Forelimb muscle (tissue), 1 donor: ENCODE measurements around the gene TMCO5A. TPM values are rescaled to one million over a fixed set of nuclear protein-coding genes. Genes with fewer than 3 reads are reported as not detected.

ENCODE experiments used
- DNase-seq: peaks from one replicate; pipeline ENCODE4 v3.0.0-alpha.2; 2013; ENCODE audit warnings: low read depth
- polyA plus RNA-seq: library from polyadenylated mRNA; unstranded; fragments of 120-200 nt; gene quantifications from one replicate; pipeline ENCODE4 v1.2.1, GENCODE V29; 2013; ENCODE audit not compliant: insufficient read length

TMCO5A gene
- polyA plus RNA-seq, 1 donor = not detected

GRCh38 chr15:37973856-37974255, 39.4 kb downstream of the TMCO5A start:
- no peak for DNase-seq

- no peak for DNase-seq
Measured at GRCh38 chr15:37978231-37978630, 43.8 kb downstream of the TMCO5A start.

- no peak for DNase-seq
Measured at GRCh38 chr15:37979671-37980409, 45.4 kb downstream of the TMCO5A start.

GRCh38 chr15:37981201-37981600, 46.8 kb downstream of the TMCO5A start:
- no peak for DNase-seq

- DNase-seq = no peak
Measured at GRCh38 chr15:37981775-37982174, 47.3 kb downstream of the TMCO5A start.

GRCh38 chr15:37984368-37984767, 49.9 kb downstream of the TMCO5A start:
- DNase-seq = no peak

GRCh38 chr15:37995461-37996347, 61.3 kb downstream of the TMCO5A start:
- DNase-seq = peak; percentile 68
